Measurements from ENCODE around the gene SLFNL1. TPM values are rescaled to one million over a fixed set of nuclear protein-coding genes. Genes with fewer than 3 reads are reported as not detected.
A peak's percentile ranks its signal among the peaks of the same experiment; 100 is the strongest.

The SLFNL1 gene
- polyA plus RNA-seq, 2 of the 4 experiments (the other 2 are of a cell fraction): 0.01 to 0.03 TPM

DNA sequence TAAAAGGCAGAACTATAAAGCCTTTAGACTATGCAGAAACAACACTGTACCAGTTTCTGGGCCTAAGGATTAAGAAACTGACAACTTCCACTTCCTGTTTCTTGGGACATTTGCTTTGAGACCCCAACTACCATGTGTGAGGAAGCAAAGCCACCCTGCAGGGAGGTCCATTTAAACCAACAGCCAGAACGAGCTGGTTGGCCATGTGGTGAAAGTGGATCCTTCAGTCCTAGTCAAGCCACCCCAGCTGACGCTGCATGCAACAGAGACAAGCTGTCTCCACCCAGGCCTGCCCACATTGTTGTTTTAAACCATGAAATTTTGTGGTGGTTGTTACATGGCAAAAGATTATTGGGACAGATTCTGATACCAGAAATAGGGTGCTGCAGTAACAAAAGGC is 31.8 kb upstream of the SLFNL1 start:
- peaks cover 5% of the 10 kb centered on the region; the same call in 1 of the 3 replicates for H3K4me1 ChIP-seq
- no peak overlapping the region for H3K4me3 ChIP-seq
- ChIA-PET CTCF (interaction anchor here (0.6 to 2.6 kb wide), 2 partner anchors 9 to 111 kb away, joined by 3 to 6 read pairs; no protein-coding TSS in a partner anchor), POLR2A (no interaction called here)
- no peak overlapping the region for H3K4me2 ChIP-seq
- ATAC-seq (0 out of 6 replicates have a peak, but pooled peaks of 1 of the 2 experiments have one; percentile 26), DNase-seq (ENCODE audit: low read depth in 1 of 2, low spot score in 1 of 2) (no peak), FAIRE-seq (no peak)
- H3K27ac ChIP-seq: no peak overlapping the region
- TF ChIP-seq EHMT2 (IDR thresholded peaks at IDR 0.05; ENCODE audit: low read depth) (no peak), RFX5 (IDR thresholded peaks at IDR 0.05) (no peak), HDAC2 (IDR thresholded peaks at IDR 0.05) (no peak), TFCP2L1 (CRISPR knock-in tag; IDR thresholded peaks at IDR 0.05) (no peak), HOXB13 (CRISPR knock-in tag; IDR thresholded peaks at IDR 0.05; ENCODE audit: low read depth) (no peak), FOSL2 (IDR thresholded peaks at IDR 0.05) (no peak), FOSL2 (CRISPR knock-in tag; IDR thresholded peaks at IDR 0.05) (no peak), HOXB5 (CRISPR knock-in tag; IDR thresholded peaks at IDR 0.05) (no peak), NR3C1 (IDR thresholded peaks at IDR 0.05) (no peak), RARB (CRISPR knock-in tag; IDR thresholded peaks at IDR 0.05) (no peak), GATA3 (IDR thresholded peaks at IDR 0.05; ENCODE audit: borderline replicate concordance) (no peak)
- 88% methylated on average over 1 of the region's 2 CpGs for WGBS (ENCODE audit: missing lambda C conversion rate)
- H3K9me3 ChIP-seq: no peaks in the 10 kb centered on the region

DNA sequence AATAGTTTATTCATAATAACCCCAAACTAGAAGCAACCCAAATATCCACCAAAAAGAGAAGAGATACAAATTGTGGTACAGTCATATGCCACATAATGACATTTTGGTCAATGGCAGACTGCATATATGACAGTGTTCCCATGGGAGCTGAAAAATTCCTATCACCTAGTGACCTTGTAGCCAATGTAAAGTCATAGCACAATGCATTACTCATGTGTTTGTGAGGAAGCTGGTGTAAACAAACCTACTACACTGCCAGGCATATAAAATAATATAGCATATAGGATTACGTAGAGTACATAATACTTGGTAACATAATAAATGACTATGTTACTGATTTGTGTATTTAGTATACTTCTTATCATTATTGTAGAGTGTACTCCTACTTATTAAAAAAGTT is 29.5 kb upstream of the SLFNL1 start:
- H3K27ac ChIP-seq: no peak overlapping the region
- no peak for ATAC-seq
- CTCF ChIA-PET: no interaction called here
- no peak for DNase-seq (ENCODE audit: low read depth in 1 of 2, low spot score in 1 of 2)
- POLR2A ChIA-PET: no interaction called here
- H3K4me1 ChIP-seq: peaks cover 5% of the 10 kb centered on the region; the same call in 1 of the 3 replicates
- no peak for TF ChIP-seq SMC3 (IDR thresholded peaks at IDR 0.05)
- no peak for TF ChIP-seq HOXB13 (CRISPR knock-in tag; IDR thresholded peaks at IDR 0.05; ENCODE audit: low read depth)
- TF ChIP-seq, protein P1, sequence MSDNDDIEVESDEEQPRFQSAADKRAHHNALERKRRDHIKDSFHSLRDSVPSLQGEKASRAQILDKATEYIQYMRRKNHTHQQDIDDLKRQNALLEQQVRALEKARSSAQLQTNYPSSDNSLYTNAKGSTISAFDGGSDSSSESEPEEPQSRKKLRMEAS (IDR thresholded peaks at IDR 0.05): no peak
- TF ChIP-seq, protein P2, sequence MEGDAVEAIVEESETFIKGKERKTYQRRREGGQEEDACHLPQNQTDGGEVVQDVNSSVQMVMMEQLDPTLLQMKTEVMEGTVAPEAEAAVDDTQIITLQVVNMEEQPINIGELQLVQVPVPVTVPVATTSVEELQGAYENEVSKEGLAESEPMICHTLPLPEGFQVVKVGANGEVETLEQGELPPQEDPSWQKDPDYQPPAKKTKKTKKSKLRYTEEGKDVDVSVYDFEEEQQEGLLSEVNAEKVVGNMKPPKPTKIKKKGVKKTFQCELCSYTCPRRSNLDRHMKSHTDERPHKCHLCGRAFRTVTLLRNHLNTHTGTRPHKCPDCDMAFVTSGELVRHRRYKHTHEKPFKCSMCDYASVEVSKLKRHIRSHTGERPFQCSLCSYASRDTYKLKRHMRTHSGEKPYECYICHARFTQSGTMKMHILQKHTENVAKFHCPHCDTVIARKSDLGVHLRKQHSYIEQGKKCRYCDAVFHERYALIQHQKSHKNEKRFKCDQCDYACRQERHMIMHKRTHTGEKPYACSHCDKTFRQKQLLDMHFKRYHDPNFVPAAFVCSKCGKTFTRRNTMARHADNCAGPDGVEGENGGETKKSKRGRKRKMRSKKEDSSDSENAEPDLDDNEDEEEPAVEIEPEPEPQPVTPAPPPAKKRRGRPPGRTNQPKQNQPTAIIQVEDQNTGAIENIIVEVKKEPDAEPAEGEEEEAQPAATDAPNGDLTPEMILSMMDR (IDR thresholded peaks at IDR 0.05): no peak
- TF ChIP-seq REST (IDR thresholded peaks at IDR 0.05): no peak
- TF ChIP-seq KDM5A (IDR thresholded peaks at IDR 0.05): no peak
- no peak for TF ChIP-seq HES2 (IDR thresholded peaks at IDR 0.05)
- no peak for TF ChIP-seq EHMT2 (IDR thresholded peaks at IDR 0.05; ENCODE audit: low read depth)
- TF ChIP-seq CHD2 (IDR thresholded peaks at IDR 0.05; ENCODE audit: low read length, partially characterized antibody): no peak
- H3K4me2 ChIP-seq: no peak overlapping the region
- no peaks in the 10 kb centered on the region for H3K9me3 ChIP-seq
- WGBS (ENCODE audit: missing lambda C conversion rate): 78% methylated on average over 1 of the region's 1 CpG
- H3K4me3 ChIP-seq: no peak overlapping the region
- FAIRE-seq: no peak

DNA sequence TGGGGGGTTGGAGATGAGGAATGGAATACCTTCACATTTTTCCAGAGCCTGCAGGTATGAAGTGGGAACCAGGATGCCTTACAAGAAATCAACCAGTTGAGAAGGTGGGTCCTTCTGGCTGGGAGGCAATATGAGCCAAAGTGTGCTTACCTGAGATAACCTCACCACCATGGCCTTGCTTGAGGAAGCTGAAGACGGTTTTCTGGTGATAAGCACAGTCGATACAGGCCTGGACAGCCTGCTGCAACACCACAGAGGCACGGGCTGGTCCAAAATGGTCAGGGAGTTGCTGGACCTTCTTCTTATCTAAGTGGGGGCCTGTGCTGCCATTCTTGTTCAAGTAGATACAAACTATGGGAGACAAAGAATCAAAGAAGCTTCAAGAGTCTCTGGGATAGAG is 27.0 kb upstream of the SLFNL1 start:
- Histone ChIP-seq H3K27ac (no peak overlapping the region), H3K4me1 (peaks cover 14% of the 10 kb centered on the region; the same call in 2 of the 3 replicates), H3K9me3 (no peaks in the 10 kb centered on the region), H3K4me2 (no peak overlapping the region), H3K4me3 (no peak overlapping the region)
- POLR2A ChIA-PET: no interaction called here
- 83% methylated on average over 3 of the region's 3 CpGs for WGBS (ENCODE audit: missing lambda C conversion rate)
- DNase-seq (ENCODE audit: low read depth in 1 of 2, low spot score in 1 of 2) (no peak), ATAC-seq (no peak), FAIRE-seq (no peak)
- CTCF ChIA-PET: no interaction called here
- no peak for TF ChIP-seq HDAC2 (IDR thresholded peaks at IDR 0.05)
- TF ChIP-seq HMGXB4 (CRISPR knock-in tag; IDR thresholded peaks at IDR 0.05; ENCODE audit: borderline replicate concordance): no peak
- TF ChIP-seq KDM1A (IDR thresholded peaks at IDR 0.05; ENCODE audit: low read depth): no peak
- no peak for TF ChIP-seq HEYL (CRISPR knock-in tag; IDR thresholded peaks at IDR 0.05)
- no peak for TF ChIP-seq HOXA7 (CRISPR knock-in tag; IDR thresholded peaks at IDR 0.05)
- TF ChIP-seq RCOR1 (IDR thresholded peaks at IDR 0.05; ENCODE audit: low read depth, low read length): no peak
- no peak for TF ChIP-seq ESRRA (IDR thresholded peaks at IDR 0.05; ENCODE audit: borderline replicate concordance, low read length)
- no peak for TF ChIP-seq HOXB5 (CRISPR knock-in tag; IDR thresholded peaks at IDR 0.05)
- no peak for TF ChIP-seq REST (IDR thresholded peaks at IDR 0.05)
